Esophagus squamous epithelium (tissue), 4 donors: ENCODE data around the gene CCN5.

ENCODE experiments used
- CTCF ChIP-seq, 6 experiments: fragments of 450-650 bp in 4 of 6; fragments of 200-600 bp in 2 of 6; sonication (generic) in 2 of 6; IDR thresholded peaks; one replicate each; pipeline ENCODE4 v1.5.1; 2016 to 2019; ENCODE audit warnings: antibody characterized with exemption in 6 of 6, mild to moderate bottlenecking in 4 of 6, moderate library complexity in 4 of 6
- POLR2A ChIP-seq, 4 donors: fragments of 450-650 bp; IDR thresholded peaks; one replicate each; pipeline ENCODE4 v1.6.1; 2017; ENCODE audit warnings: antibody characterized with exemption in 4 of 4, mild to moderate bottlenecking in 4 of 4, moderate library complexity in 3 of 4

DNA sequence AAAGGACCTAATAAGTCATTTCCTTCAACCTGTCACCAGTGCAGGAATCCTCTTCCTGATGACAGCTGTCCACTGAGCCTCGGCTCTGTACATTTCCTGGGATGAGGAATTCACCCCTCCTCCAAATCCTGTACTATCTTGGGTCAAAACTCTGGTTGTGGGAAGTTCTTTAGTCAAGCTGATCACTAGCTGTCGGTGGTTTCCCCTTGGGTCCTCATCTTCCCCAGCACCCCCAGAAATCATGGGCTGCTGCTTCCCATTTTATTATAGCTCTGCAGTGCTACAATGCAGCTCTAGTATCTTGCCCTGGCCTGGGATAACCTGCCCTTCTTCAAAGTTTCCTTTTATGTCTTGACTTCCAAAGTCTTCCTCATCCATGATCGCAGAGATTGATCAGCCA lies 49.1 kb upstream of the CCN5 start:
- TF ChIP-seq CTCF (IDR thresholded peaks at IDR 0.05) (no peak), POLR2A (IDR thresholded peaks at IDR 0.05) (no peak)
